Measurements from ENCODE around the gene HHATL.

GRCh38 chr3:42717306-42717705 is 14.7 kb upstream of the HHATL start:
- TF ChIP-seq POLR2A (IDR thresholded peaks at IDR 0.05; ENCODE audit: low read length) (no peak), GATA1 (IDR thresholded peaks at IDR 0.05; ENCODE audit: low read depth, low read length) (no peak)

Data from erythroblast (primary cell).